Medulla oblongata (tissue), 1 donor: ENCODE measurements around the gene TBXAS1.

Source experiments
- DNase-seq: peaks from one replicate; pipeline ENCODE4 v3.0.0-alpha.2; 2015; ENCODE audit errors: extremely low spot score

TBXAS1 gene

DNA sequence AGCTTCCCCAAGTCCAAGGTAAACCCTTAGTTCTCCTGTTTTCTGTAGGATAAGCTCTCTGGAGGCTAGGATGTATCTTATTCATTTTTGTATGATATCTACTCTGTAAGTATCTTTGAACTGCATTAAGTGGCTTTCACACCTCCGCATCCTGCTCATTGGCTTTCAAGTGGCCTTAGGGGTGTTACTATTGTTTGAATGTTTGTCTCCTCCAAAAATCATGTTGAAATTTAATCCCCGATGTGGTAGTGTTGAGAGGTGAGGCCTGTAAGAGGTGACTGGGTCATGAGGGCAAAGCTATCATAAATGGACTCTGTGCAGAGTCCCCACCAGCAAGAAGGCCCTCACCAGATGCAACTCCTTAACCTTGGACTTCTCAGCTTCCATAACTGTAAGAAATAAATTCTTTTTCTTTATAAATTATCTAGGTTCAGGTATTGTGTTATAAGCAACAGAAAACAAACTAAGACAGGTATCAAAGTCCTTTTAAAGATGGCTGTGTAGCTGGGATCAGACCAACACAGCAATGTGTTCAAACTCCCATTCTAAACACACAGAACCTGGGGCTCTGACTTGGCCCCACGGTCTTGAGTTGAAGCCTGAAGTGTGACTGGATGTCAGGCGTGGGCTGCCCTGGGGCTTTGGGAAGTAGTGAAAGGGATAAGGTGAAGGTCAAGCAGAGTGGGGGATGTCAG lies 25.9 kb downstream of the TBXAS1 start:
- DNase-seq, result no peak

DNA sequence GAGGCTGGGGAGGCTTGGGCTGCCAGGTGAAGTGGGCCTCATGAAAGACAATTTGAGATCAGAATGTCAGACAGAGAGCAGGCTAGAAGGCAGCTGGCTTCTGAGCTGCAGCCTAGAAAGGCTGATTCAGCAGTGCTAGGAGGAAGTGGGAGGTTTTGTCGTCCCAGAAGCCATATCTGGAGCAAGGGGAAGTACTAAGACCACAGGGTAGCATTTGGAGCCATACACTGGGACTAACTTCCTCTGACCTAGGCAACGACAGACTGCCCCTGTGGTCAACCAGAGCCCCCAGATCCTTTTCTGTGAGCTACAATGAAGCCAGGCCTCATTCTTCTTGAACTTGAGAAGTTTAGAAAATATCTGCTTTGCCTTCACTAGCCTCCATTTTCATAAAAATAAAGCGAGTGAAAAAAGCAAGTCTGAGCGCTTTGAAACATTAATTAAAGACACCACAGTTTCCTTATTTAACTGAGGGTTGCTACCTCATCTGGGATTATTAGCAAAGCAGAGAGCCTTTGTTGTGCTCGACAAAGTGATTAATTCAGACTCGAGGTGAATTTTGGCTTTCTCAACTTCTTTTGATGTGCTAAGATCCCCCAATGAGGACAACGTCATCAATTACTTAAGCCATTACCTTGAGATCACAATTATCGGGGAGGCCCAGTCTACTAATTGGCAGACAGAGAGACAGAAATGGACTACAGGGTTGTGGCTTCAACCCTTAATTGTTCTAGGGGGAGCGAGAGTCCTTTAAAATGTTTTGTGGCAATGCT lies 26.6 kb downstream of the TBXAS1 start:
- peak; percentile 84 for DNase-seq

DNA sequence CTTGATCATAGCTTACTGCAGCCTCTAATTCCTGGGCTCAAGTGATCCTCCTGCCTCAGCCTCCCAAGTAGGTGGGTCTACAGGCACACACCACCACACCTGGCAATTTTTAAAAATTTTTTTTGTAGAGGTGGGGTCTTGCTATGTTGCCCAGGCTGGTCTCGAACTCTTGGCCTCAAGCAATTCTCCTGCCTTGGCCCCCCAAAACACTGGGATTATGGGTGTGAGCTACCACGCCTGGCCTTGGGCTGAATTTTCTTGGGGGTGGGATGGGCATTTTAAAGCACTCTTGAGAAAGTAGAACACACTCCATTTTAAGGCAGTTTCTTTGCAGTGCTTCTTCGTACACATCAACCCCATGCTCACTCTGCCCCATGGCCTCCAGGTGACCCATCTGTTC lies 28.7 kb downstream of the TBXAS1 start:
- DNase-seq, result no peak

DNA sequence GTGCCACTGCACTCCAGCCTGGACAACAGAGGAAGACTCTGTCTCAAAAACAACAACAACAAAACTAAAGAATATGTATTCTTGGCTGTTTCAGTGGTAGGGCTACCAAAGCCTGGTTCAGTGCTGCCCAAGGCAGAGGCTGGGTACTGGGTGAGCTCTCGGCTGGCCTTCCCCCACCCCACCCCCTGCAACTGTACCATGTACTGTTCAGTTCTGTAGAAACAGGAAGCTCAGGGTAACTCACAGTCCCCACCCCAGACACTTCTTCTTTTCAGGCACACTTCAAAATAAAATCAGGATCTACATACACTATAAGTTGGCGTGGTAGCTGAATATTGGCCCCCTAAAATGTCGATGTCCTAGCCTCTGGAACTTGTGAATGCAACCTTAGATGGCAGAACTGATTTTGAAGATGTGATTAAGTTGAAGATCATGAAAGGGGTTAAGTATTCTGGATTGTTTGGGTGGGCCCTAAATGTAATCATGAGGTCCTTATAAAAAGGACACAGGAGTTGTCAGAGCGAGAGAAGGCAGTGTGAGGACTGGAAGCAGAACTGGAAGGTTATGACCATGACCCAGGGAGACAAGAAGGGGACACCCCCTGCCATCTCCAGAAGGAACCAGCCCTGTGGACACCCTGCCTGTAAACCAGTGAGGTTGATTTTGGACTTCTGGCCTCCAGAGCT lies 31.2 kb downstream of the TBXAS1 start:
- DNase-seq, result peak; percentile 70

DNA sequence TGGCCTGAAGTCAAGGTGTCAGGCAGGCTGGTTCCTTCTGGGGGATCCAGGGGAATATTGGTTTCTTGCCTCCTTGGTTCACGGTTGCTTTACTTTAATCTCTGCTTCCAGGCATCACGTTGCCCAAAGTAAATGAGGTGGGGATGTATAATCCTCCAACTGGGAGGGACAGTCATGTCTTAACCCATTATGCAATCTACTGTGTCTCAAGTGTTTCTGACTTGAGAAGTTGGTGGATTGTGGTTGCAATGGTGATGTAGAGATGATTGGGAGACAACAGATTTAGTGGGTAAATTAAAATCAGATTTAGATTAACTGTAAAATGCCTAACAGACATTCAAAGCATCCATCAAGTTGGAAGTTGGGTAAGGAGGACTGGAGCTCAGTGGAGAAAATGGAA lies 32.7 kb downstream of the TBXAS1 start:
- no peak for DNase-seq

DNA sequence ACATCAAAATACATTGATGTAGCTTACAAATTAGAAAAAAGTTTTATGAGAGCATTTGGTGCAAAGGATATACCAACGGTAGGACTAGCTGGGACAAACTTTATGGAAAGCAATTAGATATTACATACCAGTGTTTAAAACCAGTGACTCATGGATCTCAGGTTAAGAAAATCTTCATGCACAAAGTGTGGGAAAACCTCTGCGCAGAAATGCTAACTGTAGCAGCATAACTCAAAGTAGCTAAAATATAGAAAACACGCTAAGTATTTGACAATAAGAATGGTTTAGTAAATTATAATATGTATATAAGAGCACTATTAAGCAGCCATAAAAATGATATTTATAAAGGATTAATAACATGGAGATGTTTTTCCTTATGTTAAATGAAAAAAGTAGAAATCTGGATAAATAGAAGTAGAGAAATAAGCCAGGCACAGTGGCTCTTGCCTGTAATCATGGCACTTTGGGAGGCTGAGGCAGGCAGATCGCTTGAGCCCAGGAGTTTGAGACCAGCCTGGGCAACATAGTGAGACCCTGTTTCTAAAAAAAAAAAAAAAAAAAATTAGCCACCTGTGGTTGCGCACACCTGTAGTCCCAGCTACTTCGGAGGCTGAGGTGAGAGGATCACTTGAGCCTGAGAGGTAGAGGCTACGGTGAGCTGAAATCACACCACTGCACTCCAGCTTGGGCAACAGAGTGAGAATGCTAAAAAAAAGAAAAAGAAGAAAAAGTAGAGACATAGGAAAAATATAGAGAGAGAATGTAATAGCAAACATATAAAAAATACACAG lies 37.2 kb downstream of the TBXAS1 start:
- DNase-seq, result no peak

DNA sequence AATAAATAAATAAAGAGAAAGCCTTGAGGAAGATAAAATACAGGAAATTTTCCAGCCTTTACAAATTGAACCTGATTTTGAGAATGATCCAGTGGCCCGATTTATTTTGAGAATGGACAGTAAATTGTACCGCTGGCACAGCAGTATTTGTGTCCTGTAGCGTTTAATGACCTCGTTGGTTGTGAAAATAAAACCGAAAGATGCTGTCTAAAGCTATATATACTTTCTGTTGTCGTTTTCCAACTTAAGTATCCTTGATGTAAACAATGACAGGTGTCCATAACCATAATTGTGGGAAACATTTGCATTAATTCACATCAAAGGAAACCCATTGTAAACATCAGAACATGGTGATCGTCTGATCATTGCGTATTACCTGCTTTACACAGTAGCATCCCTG lies 38.8 kb downstream of the TBXAS1 start:
- no peak for DNase-seq

DNA sequence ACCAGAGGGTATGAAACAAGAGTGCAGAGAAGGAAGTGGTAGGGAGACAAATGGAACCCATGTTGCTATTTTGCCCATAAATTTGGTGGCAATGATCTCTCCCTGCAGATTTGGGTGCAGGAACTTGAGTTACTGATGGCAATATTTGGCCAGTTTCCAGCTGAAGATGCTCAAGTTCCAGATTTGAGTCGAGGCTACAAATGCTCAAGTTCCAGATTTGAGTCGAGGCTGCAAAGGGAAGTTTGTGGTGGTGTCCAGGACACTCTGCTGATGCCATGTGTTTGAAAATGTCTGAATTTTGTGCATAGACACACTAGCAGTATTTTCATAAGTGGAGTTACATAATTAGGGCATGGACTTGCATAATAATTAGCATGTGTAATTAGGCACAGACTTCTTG lies 40.8 kb downstream of the TBXAS1 start:
- DNase-seq, result peak; percentile 21

DNA sequence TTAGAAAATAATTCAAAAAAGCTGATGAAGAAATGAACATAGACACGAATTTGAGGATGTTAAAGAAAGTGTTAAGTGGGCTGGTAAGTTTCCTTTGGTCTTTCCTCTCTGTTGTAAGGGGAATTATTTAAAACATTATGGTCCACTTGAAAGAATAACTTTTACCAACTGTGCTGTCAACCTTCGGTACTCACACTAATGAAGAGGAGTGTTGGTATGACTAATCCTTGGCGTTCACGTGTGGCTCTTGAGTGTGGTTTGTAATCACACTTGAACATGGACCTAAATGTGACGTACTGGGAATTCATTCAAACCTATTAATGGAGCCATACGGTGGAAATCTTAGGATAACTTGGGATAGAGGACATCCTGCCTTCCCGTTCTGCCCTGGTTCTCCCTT lies 41.3 kb downstream of the TBXAS1 start:
- no peak for DNase-seq

DNA sequence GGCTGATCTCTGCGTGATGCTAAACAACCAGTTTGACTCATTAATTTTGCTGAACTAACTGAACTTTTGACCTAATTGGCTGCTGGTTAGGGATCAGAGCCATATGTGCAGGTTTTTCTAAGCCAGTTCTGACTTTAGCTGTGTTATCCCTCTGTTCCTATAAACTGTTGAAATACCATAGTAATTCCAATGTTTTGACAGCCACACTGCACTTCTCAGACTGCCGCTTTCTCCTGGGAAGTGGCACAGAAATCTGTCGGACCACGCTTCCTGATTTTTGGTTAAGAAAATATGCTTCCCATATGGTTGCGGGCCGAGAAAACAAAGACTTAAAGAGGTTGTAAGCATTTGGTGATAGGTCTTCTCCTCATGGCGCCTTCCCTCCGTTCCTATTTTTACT lies 42.3 kb downstream of the TBXAS1 start:
- DNase-seq, result no peak

DNA sequence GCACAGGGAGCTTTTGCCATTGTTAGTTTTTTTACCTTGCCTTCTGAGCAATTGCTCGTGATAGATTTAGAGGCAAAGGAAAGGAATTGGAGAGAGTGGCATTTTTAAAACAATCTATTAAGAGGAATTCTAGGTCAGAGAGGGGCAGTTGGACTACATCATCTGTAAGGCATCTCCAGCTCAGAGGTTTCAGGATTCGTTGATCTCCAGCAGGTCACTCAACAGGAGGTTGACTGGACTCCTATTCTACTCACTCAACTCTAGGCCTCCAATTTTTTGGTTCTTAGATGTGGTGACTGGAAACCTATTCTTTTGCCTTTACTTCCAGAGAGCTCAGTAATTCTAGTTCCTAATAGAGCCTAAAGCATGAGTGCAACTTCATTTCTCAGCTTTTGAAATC lies 42.8 kb downstream of the TBXAS1 start:
- DNase-seq, result no peak

DNA sequence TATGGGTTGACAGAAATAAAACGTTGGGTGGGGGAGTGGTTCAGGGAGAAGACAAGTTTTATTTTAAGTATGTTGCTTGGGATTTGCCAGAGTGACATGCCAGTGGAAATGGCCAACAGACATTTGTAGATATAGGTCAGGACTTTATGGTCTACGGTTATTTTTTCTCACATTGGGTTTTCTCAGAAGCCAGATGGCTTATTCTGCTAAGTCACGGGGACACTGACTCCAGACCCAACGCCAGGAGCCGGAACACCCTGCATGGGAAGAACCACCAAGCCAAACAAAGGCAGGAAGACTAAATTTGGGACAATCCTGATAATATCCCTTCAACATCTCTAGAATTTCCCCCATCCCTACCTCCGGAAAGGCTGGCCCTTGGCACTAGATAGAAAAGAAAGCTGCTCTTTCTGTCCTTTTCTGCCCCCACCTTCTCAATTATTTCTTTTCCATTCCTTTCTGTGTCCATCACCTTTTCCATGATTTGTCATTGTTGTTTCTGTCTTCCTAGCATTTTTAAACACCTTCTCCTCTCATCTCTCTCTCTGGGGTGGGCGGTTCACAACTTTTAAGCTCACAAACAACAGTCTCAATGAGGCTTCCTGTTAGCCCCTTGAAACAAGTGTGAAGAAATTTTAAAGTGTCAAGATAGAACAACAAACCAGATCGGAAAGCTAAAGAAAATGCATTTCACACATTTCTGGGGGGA lies 44.7 kb downstream of the TBXAS1 start:
- no peak for DNase-seq

DNA sequence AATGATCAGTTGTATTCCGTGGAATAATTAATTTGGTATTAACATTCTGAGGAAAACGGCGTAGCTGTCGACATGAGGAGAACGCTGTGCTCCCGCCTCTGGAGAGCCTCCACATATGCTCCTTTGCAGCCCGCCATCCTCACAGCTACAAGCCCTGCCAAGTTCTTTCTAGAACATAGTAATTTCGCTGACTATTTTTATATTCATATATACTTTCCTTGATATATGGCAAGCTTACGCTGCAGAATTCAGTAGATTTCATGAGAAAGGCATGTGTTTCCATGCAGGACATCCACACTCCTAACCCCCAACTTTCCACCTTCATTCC lies 45.2 kb downstream of the TBXAS1 start:
- DNase-seq, result no peak

DNA sequence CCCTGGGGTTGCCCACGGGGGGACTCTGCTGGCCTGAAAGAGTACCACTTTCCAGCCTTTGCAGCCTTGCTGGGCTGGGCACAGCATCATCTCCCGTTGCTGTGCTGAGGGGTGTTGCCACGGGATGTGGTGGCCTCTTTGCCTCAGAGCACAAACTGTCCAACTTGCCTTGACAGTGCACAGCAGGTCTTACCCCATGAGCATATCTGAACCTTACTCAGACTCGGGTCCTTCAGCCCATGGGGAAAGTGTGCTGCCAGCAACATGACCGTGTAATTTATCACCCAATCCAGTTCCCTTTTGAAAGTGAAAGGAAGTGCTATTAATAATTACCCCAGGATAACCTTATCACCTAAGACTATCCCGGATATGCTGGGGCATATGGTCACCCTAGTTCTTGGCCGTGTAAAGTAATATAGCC lies 46.8 kb downstream of the TBXAS1 start:
- DNase-seq, result no peak

DNA sequence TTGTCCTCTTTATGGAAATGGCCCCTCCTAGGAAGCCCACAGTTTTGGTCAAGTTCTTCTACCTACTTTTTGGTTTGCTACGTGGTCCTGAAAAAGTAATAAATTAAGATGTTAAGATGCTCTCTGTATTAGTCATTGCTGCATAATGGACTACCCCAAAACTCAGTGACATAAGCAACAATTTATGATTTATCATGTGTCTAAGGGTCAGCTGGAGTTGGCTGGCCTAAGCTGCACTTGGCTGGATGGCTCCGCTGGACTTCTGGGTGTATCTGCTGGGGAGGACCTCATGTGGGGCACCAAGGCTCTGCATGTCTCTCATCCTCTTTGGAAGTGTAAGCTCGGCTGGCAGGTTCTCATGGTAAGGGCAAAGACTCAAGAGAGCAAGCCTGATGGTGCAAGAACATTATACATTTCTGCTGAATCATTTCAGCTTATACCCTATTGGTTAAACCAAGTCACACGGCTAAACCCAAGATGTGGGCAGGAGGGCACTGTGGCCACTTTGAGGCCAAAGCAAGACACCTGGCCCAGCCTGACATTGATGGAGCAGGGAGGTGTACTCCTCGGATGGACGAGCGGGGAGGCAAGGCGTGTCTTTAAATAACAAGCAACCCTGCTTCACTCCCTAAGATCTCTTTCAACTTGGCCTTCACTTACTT lies 47.7 kb downstream of the TBXAS1 start:
- no peak for DNase-seq

DNA sequence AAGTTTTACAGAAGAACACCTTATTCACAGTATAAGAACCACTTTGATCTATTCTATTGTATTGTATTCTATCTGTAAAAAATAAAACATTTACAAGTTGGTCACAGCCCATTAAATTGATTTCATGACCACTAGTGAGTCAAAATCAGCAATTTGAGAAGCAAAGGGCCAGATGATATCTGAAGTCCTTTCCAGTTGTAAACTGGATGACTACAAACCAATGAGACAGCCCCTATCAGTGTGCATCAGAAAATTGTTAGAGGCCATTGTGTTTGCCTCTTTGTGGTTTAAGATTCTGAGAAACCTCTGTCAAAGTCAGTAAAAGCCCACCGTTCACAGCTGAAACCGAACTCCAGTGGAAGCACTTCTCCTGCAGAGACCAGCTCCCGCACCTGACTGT lies 54.8 kb downstream of the TBXAS1 start:
- DNase-seq, result no peak

DNA sequence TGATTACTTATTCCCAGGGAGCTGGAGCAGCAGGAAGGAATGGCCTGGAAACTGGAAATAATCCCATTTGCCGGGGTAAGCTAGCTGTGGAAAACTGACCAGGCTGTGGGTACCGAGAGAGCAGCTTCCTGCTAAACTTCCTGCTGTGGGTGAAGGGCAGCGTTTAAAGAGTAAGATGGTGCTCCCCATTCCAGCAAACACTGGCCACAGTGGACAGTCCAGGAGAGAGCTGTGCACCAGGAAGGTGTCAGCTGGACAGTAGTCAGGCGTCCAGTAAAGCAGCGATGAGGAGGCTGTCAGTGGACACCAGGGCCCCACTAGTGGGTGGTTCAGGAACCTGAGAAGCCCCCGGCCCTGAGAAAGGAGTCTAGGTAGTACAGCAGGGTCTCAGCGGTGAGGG lies 55.4 kb downstream of the TBXAS1 start:
- DNase-seq, result no peak

DNA sequence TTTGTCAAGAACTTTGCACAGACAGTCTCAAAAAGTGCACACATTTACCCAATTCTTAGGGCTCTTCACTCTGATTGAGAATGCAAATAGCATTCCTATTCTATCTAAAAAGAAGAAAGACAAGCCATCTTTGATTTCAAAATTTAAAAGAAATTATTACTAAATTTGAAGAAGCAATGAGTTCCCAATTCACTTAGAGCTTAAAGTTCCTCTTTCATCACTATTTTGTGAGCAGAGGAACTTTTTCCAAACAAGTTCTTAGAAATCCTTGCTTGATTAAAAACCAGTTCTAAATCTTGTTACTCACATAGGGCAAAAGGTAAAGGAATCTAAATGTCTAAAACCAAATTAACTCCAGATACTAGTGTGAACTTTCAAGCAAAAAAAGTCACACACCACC lies 56.4 kb downstream of the TBXAS1 start:
- DNase-seq, result no peak

DNA sequence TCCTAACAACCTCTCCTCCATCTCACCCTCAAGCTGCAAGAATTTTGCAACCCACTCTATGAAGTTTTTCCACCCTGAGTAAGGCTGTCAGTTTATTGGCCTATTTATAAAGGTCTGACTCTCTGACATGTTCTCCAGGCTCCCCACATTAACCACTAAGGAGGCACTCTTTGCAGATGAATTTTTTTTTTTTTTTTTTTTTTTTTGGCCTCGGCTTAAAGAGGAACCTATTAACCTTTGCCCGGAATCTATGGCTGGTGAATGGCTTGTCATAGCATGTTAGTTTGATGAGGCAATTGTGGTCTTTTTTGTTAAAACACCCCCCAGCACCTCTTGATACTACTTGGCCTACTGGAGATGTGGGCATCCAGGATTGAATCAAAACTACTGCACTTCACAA lies 57.1 kb downstream of the TBXAS1 start:
- no peak for DNase-seq

DNA sequence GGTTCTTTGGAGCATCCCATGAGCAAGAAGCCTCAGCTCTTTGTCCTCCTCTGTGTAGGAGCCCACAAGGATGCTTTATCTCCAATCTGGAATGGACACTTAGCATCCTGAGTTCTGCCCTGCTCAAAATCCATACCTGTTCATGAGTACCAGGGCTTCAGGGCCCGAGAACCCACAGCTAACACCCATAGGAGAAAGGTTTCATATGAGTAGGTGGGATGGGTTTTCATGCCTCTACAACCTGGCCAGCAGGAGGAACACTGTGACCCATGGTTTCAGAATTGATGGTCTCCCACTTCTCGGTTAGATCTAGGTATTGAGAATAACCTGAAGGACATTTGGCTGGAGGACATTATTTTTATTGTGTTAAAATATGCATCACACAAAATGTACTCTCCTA lies 57.8 kb downstream of the TBXAS1 start:
- no peak for DNase-seq

DNA sequence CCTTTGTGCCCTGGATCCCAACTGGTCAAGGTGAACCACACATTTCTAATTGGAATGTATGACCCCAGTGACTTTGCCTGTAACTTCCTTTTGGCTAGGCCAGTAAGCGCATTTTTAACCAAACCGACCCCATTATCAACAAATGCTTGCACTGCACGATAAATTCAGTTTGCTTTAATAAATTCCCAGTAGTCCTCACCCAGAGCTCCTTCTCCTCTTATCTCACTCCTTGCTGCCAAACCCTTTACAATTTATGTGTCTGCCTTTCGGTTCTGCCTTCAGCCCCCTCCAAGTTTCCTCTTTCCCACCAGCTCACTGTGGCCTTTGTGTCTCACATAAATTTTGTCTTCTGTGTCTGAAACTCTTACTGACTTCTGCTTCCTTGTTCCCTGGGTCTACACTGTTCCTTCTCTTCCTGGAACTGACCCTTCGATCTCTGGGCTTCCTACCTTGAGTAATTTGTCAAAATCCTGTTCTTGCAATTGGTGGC lies 59.0 kb downstream of the TBXAS1 start:
- peak; percentile 66 for DNase-seq
